ENCODE measurements around the gene METTL6. TPM values are rescaled to one million over a fixed set of nuclear protein-coding genes. Genes with fewer than 3 reads are reported as not detected.

The METTL6 gene
- total RNA-seq: 10 to 100 TPM; 13.0 to 19.5 TPM

- intact Hi-C loops (cut with DNase I, micrococcal nuclease): loop anchor here (1.0 to 5.0 kb wide), 12 partner anchors 49 to 776 kb away; partner anchors contain the start of genes CAPN7 (in 2 of the 2), ANKRD28 (in 1 of the 2), BTD (in 1 of the 2) and CCDC174 (in 1 of the 2)
- H3K4me1 Mint-ChIP-seq: peaks cover 45% of the 10 kb centered on the region
- no peaks in the 10 kb centered on the region for H3K27me3 Mint-ChIP-seq
- POLR2A ChIA-PET: no interaction called here
- peak within 1 kb of the TSS; percentile 90 for H3K4me3 Mint-ChIP-seq
- DNase-seq: peak; percentile 92
- H3K36me3 Mint-ChIP-seq (ENCODE audit: low read depth): peaks cover 35% of the 10 kb centered on the region
- peak; percentile 83 for ATAC-seq
- H3K9me3 Mint-ChIP-seq (ENCODE audit: low read depth): no peaks in the 10 kb centered on the region
- H3K27ac Mint-ChIP-seq: peak within 1 kb of the TSS; percentile 97
- CTCF ChIA-PET: interaction anchor here (0.6 to 0.7 kb wide), 2 partner anchors 95 to 133 kb away, joined by 3 read pairs; no protein-coding TSS in a partner anchor
Observed at GRCh38 chr3:15427182-15427880, at the start of gene METTL6, which contains the start of gene EAF1. TSS of gene METTL6 (minus strand) at chr3:15427544. CDS start at chr3:15426511, 1,033 bp downstream. TSS of gene EAF1 (plus strand) at chr3:15427598. CDS start at chr3:15427780, 182 bp downstream.

GRCh38 chr3:15476378-15476777 lies 49.0 kb upstream of the METTL6 start:
- Mint-ChIP-seq H3K4me1 (no peaks in the 10 kb centered on the region), H3K27ac (no peak overlapping the region), H3K4me3 (no peak overlapping the region), H3K9me3 (ENCODE audit: low read depth) (no peaks in the 10 kb centered on the region), H3K36me3 (ENCODE audit: low read depth) (no peaks in the 10 kb centered on the region), H3K27me3 (no peaks in the 10 kb centered on the region)
- ATAC-seq (no peak), DNase-seq (no peak)
- ChIA-PET CTCF (no interaction called here), POLR2A (no interaction called here)
- intact Hi-C loops (cut with DNase I, micrococcal nuclease): no loop called here

- Mint-ChIP-seq H3K27ac (no peak overlapping the region), H3K36me3 (ENCODE audit: low read depth) (no peaks in the 10 kb centered on the region), H3K9me3 (ENCODE audit: low read depth) (no peaks in the 10 kb centered on the region), H3K4me1 (no peaks in the 10 kb centered on the region), H3K27me3 (no peaks in the 10 kb centered on the region), H3K4me3 (no peak overlapping the region)
- intact Hi-C loops (cut with DNase I, micrococcal nuclease): no loop called here
- no peak for ATAC-seq
- POLR2A ChIA-PET: no interaction called here
- CTCF ChIA-PET: no interaction called here
- no peak for DNase-seq
Observed at GRCh38 chr3:15475161-15475560, 47.8 kb upstream of the METTL6 start.

GRCh38 chr3:15471861-15472260 lies 44.5 kb upstream of the METTL6 start:
- Mint-ChIP-seq H3K36me3 (ENCODE audit: low read depth) (no peaks in the 10 kb centered on the region), H3K27ac (no peak overlapping the region), H3K4me1 (no peaks in the 10 kb centered on the region), H3K4me3 (no peak overlapping the region), H3K9me3 (ENCODE audit: low read depth) (no peaks in the 10 kb centered on the region), H3K27me3 (no peaks in the 10 kb centered on the region)
- DNase-seq: no peak
- intact Hi-C loops (cut with DNase I, micrococcal nuclease): no loop called here
- ChIA-PET POLR2A (no interaction called here), CTCF (interaction anchor here (1.1 kb wide), 1 partner anchor 69 kb away, joined by 3 read pairs; no protein-coding TSS in a partner anchor)
- no peak for ATAC-seq

- no peak overlapping the region for H3K27ac Mint-ChIP-seq
Observed at GRCh38 chr3:15470849-15471248, 43.5 kb upstream of the METTL6 start.

GRCh38 chr3:15470261-15470660 lies 42.9 kb upstream of the METTL6 start:
- no peak for ATAC-seq
- Mint-ChIP-seq H3K27me3 (no peaks in the 10 kb centered on the region), H3K36me3 (ENCODE audit: low read depth) (no peaks in the 10 kb centered on the region), H3K27ac (no peak overlapping the region), H3K4me3 (no peak overlapping the region), H3K9me3 (ENCODE audit: low read depth) (no peaks in the 10 kb centered on the region), H3K4me1 (no peaks in the 10 kb centered on the region)
- no peak for DNase-seq
- intact Hi-C loops (cut with DNase I, micrococcal nuclease): no loop called here
- POLR2A ChIA-PET: interaction anchor here (0.6 kb wide), 1 partner anchor 283 kb away, joined by 4 read pairs; no protein-coding TSS in a partner anchor
- CTCF ChIA-PET: interaction anchor here (1.3 kb wide), 1 partner anchor 268 kb away, joined by 3 read pairs; no protein-coding TSS in a partner anchor

More at GRCh38 chr3:15470849-15471248, 43.5 kb upstream of the METTL6 start:
- Mint-ChIP-seq H3K4me1 (no peaks in the 10 kb centered on the region), H3K27me3 (no peaks in the 10 kb centered on the region), H3K36me3 (ENCODE audit: low read depth) (no peaks in the 10 kb centered on the region), H3K4me3 (no peak overlapping the region), H3K9me3 (ENCODE audit: low read depth) (no peaks in the 10 kb centered on the region)
- intact Hi-C loops (cut with DNase I, micrococcal nuclease): no loop called here
- POLR2A ChIA-PET: no interaction called here
- DNase-seq (no peak), ATAC-seq (no peak)
- CTCF ChIA-PET: interaction anchor here (1.1 to 1.3 kb wide), 2 partner anchors 70 to 268 kb away, joined by 3 read pairs; no protein-coding TSS in a partner anchor

GRCh38 chr3:15467227-15468181 lies 40.2 kb upstream of the METTL6 start:
- Mint-ChIP-seq H3K27me3 (no peaks in the 10 kb centered on the region), H3K4me1 (peaks cover 3% of the 10 kb centered on the region), H3K4me3 (no peak overlapping the region), H3K27ac (no peak overlapping the region), H3K36me3 (ENCODE audit: low read depth) (peaks cover 1% of the 10 kb centered on the region), H3K9me3 (ENCODE audit: low read depth) (no peaks in the 10 kb centered on the region)
- POLR2A ChIA-PET: no interaction called here
- DNase-seq: no peak
- no peak for ATAC-seq
- CTCF ChIA-PET: interaction anchor here (0.6 to 0.7 kb wide), 3 partner anchors 31 to 130 kb away, joined by 3 read pairs; no protein-coding TSS in a partner anchor
- intact Hi-C loops (cut with DNase I, micrococcal nuclease): no loop called here

GRCh38 chr3:15465876-15466585 lies 38.7 kb upstream of the METTL6 start:
- intact Hi-C loops (cut with DNase I, micrococcal nuclease): no loop called here
- no peak for DNase-seq
- no peaks in the 10 kb centered on the region for H3K9me3 Mint-ChIP-seq (ENCODE audit: low read depth)
- ATAC-seq: no peak
- peaks cover 1% of the 10 kb centered on the region for H3K36me3 Mint-ChIP-seq (ENCODE audit: low read depth)
- POLR2A ChIA-PET: no interaction called here
- CTCF ChIA-PET: interaction anchor here (0.6 kb wide), 1 partner anchor 60 kb away, joined by 3 read pairs; no protein-coding TSS in a partner anchor
- no peak overlapping the region for H3K27ac Mint-ChIP-seq
- no peak overlapping the region for H3K4me3 Mint-ChIP-seq
- H3K27me3 Mint-ChIP-seq: no peaks in the 10 kb centered on the region
- peaks cover 13% of the 10 kb centered on the region for H3K4me1 Mint-ChIP-seq

- ATAC-seq (peak; percentile 30), DNase-seq (peak; percentile 24)
- H3K4me3 Mint-ChIP-seq: no peak overlapping the region
- peaks cover 16% of the 10 kb centered on the region for H3K4me1 Mint-ChIP-seq
- intact Hi-C loops (cut with DNase I, micrococcal nuclease): no loop called here
- H3K36me3 Mint-ChIP-seq (ENCODE audit: low read depth): peaks cover 1% of the 10 kb centered on the region
- CTCF ChIA-PET: no interaction called here
- H3K27ac Mint-ChIP-seq: no peak overlapping the region
- no peaks in the 10 kb centered on the region for H3K27me3 Mint-ChIP-seq
- no peaks in the 10 kb centered on the region for H3K9me3 Mint-ChIP-seq (ENCODE audit: low read depth)
- POLR2A ChIA-PET: no interaction called here
Observed at GRCh38 chr3:15462451-15462850, 35.1 kb upstream of the METTL6 start.

- intact Hi-C loops (cut with DNase I, micrococcal nuclease): no loop called here
- Mint-ChIP-seq H3K36me3 (ENCODE audit: low read depth) (peaks cover 1% of the 10 kb centered on the region), H3K27ac (no peak overlapping the region), H3K4me1 (peaks cover 16% of the 10 kb centered on the region), H3K9me3 (ENCODE audit: low read depth) (no peaks in the 10 kb centered on the region), H3K4me3 (no peak overlapping the region), H3K27me3 (no peaks in the 10 kb centered on the region)
- DNase-seq: peak; percentile 15
- ChIA-PET CTCF (interaction anchor here (1.0 kb wide), 1 partner anchor 13 kb away, joined by 3 read pairs; no protein-coding TSS in a partner anchor), POLR2A (interaction anchor here (0.6 kb wide), 1 partner anchor 63 kb away, joined by 3 read pairs; no protein-coding TSS in a partner anchor)
- peak; percentile 19 for ATAC-seq
Observed at GRCh38 chr3:15460891-15461531, 33.7 kb upstream of the METTL6 start.
